Activated effector memory CD4-positive, alpha-beta T cell treated with anti-CD3 and anti-CD28 coated beads, Interleukin-2, amount 50 U/mL, for 16 hours (primary cell): Measurements from ENCODE around the gene ZFPM1.

Experiments
- DNase-seq: peaks from one replicate; pipeline ENCODE4 v3.0.0-alpha.2; 2020

The ZFPM1 gene

GRCh38 chr16:88531931-88532433, 78.9 kb downstream of the ZFPM1 start:
- no peak for DNase-seq

- DNase-seq = no peak
These were observed 79.6 kb downstream of the ZFPM1 start for GRCh38 chr16:88532434-88533241.

- no peak for DNase-seq
These were observed 80.4 kb downstream of the ZFPM1 start for GRCh38 chr16:88533381-88533917.

GRCh38 chr16:88533932-88534637, 81.0 kb downstream of the ZFPM1 start:
- DNase-seq = peak; percentile 93

GRCh38 chr16:88534638-88535190, 81.6 kb downstream of the ZFPM1 start:
- peak; percentile 74 for DNase-seq

DNA sequence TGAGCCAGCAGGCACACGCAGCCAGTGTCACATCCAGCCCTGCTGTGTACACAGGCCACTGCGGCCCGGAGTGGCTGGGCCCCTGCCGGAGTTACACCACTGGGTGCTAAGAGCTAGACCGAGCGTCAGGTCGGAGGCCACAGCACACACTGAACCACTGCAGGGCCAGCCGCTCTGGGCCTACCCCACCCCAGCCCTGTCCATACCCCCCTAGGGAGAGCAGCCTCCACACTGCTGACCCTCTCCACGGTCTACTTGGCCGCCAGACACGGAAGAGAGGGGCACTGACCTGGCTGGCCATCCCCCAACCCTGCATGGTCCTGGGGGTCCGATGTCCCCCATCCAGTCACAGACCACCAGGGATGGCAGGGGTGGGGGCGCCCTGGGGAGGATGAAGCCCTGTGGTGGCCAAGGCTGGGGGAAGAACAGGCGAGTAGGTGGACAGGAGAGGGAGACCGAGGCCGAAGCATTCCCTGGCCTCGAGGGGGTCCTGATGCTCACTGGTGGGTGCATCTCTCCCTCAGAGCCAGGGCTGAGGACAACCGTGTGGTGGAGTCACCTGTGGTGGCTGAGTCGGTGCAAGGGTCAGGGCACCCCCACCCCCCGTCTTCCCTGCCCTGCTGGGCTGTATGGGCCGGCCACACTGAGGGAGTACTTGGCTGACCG, 82.2 kb downstream of the ZFPM1 start:
- no peak for DNase-seq

- DNase-seq = no peak
These were observed 82.8 kb downstream of the ZFPM1 start for GRCh38 chr16:88535857-88536222.

DNA sequence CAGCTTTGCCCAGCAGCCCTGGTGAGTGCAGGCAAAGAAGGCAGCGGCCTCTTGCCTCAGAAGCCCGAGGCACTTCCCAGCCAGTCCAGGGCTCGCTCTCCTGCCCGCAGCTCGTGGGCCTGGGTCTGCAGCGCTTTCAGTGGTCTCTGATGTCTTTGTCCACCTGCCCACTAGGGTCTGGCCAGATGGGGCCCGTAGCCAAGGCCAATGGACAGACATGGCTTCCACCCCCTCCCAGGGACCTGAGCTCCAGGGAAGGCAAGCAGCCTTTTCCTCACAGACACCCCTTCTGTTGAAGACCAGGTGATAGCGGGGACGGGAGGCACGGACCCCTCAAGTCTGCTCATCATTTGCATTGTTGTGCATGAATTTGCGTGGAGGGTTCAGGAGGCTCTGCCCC, 83.4 kb downstream of the ZFPM1 start:
- DNase-seq = no peak

DNA sequence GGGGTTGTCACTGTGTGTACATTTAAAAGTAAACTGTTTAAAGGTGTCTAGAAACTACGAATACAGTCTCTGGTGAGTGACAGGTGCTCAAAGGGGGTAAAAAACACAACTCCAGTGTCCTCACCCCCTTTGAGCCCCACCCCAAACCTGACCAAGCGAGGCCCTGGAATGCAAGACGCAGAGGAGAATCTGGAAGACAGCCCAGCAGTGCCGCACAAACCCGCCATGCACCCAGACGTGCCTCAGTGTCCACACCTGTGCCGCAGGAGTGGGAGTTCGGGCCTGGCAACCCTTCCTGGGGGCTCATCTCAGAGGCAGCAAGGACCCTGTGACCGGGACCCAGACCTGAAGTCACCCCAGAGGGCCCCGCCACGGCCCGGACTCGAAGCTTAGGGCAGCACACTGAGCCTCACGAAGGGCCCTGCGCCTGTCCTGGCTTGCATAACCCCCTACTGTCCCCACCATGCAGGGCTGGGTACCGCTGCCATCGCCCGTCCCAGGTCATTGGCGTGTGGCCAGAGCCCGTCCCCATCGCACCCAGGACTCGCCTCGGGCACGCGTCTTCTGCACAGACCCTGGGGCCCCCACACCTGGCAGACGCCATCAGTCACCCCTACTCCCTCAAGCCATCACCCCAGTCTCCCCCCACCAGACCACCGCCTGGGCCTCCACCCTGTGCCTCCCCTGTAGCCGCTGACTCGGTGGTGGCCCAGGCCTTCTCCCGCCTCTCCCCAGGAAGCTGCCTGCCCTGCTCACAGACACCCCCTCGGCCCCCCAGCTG, 84.1 kb downstream of the ZFPM1 start:
- no peak for DNase-seq

DNA sequence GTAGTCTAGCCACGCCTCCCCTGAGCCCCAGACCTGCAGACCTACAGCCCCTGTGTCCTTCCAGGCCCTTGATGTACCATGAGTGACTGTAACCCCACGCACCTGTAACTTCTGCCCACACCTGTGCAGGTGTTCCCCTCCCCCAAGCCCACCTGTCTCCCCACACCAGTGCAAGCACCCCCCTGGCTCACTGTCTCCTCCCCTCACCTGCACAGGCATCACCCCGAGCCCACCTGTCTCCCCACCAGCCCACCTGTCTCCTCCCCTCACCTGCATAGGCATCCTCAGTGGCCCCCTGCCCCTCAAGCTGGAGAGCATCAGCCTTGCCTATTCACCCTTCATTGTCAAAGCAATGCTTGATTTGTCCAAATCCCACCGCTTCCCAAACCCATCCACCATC, 84.8 kb downstream of the ZFPM1 start:
- DNase-seq = no peak

- DNase-seq = no peak
These were observed 85.4 kb downstream of the ZFPM1 start for GRCh38 chr16:88538366-88539060.

DNA sequence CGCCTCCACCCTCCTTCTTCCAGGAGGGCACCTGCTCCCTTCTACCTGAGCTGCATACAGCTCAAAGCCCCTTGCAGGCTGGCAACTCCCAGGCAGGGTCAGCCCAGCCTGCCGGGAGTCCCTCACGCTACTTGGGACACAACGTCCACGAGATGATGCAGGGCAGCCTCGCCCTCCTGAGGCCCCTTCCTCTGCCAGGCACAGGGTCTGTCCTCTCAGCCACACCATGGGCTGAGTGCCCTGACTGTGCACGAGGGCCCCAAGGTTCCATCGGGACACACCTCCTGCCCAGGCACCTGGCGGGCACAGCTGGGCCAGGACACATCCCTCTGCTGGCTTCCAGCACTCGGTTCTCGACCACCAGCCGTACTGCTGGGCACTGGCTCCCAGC, 86.2 kb downstream of the ZFPM1 start:
- no peak for DNase-seq

DNA sequence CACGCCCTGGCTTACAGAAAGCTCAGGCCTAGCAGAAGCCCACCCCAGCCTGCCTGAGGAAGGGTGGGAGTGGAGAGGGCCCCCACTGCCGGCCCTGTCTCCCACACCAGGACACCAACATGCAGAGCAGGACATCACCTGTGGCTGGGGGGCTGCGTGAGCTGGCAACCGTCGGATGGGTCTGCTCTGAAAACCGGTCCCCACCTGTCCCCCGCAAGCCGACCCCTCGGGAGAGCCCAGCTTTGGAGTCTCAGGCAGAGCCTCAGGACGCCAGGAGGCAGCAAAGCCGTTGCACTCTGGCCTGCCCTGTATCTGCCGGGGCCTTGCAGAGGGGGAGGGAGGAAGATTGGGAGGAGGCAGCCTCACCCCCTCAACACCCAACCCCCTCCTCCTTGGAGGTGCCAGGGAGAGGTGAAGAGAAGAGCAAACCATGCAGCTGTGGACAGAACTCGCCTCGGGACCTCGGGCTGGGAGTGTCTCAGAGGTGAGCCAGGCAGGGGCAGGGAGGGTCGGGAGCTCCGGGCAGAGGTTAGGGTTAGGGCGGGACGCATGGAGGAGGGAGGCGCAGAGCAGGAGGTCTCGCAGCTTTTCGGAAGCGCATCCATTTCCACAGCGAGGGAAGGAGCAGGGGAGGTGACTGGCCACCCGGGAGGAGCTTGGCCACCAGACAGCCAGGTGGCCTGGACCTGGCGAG, 86.7 kb downstream of the ZFPM1 start:
- no peak for DNase-seq

DNA sequence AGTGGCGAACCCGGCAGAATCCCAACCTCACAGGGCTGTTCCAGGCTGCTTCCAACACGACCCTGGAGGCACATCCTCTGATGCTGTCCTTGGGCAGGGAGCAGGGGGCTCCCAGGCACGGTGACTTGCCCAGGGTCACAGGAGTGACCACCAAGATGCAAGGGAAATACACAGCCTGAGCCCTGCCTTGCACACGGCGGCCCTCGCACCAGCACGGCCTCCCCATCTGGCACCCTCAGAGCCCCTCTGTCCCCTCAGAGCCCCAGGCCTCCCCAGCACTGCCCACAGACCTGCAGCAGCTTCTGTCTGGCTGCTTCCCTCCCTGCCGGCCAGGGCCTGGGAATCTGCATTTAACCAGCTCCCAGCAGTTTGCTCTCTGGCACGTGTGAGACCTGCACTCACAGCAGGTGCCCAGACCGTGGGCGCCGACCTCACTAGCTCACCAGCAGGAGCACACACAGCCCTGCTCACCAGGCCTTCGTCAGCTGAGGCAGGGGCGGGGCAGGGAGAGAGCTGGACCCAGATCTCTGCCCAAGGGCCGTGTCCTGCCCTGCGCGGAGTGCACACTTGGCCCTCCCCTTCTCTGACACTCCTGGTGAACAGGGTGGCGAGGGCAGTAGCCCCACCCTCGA, 87.4 kb downstream of the ZFPM1 start:
- DNase-seq = no peak

DNA sequence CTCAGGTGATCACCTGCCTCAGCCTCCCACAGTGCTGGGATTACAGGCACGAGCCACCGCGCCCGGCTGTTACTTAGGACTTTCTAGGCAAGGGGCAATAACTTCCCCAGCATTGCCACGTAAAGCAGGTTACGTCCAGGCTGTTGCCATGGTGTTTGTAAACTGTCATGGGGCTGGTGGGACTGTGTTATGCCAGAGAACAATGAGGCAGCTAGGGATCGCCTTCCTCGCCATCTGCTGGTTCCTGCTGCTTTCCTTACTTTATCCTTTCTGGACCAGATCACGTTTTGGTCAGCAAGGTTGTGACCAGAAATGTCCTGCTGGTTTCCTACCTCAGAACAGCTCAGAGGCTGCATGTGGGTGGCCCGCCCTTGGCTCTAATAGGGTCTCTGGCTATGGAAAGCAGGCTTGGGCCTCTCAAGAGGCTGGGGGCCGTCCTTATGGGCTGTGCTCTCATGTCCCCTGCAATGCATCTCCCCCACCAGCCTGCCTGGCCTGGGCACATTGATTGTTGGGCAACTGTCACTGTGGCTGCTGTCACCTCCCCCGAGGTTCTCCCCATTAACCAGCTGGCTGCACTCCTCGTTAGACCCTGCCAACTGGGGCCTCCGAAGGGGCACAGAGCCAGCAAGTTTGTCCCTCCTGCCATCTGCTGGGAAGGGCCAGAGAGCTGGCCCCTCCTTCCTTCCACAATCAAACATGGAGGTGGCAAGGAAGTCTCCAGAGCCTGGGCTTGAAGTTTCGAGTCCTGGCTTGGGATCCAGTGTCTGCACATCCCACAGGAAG, 88.9 kb downstream of the ZFPM1 start:
- peak; percentile 56 for DNase-seq

DNA sequence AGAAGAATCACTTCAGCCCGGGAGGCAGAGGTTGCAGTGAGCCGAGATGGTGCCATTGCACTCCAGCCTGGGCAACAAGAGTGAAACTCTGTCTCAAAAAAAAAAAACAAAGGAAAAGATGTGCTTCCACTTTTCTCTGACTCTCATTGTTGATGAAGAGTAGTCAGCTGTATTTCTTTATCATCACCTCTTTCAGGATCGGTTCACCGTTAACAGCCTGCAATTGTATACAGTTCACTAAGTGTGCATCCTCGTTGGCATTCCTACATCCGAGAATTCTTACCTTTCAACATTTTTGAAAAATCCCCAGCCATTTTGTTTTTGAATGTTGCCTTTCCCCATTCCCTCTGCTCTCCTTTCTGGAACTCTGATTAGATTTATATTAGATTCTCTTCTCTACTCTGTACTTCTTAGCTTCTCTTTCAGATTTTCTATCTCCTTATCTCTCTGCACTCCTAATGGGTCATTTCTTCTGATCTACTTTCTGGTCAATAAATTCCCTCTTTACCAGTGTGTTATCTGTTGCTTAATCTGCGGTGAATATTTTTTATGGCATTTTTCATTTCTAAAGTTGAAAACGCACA, 90.2 kb downstream of the ZFPM1 start:
- no peak for DNase-seq

GRCh38 chr16:88545781-88546180, 92.7 kb downstream of the ZFPM1 start:
- no peak for DNase-seq

DNA sequence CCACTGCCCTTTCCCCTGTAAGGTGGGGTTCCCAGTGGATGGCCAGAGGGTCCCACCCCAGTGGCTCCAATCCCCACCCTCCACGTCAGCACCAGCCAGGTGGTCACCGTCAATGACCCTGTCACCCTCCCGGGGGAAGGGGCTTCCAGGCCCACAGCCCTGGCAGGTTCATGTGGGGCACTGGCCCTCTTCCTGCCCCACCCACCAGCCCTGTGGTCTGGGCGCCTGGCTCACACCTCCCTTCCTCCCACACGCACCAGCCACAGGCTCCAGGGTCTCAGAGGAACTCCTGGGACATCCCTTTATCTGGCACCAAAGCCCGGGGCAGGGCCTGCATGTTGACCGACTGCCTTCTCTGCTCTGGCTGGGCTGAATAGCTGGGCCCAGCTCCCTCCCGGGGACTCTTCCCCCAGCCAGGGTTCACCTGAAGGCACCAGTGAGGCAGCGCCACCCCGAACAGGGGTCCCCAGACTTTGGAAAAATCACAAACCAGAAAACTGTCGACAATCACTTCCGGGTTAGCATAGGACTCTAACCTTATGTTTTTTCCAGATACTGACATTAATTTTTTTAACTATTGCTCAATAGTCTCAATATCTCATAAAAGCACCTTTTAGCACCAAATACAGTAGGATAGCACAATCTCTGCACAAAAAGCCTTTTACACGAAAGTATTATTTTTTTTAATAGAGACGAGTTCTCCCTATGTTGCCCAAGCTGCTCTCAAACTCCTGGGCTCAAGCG, 95.2 kb downstream of the ZFPM1 start:
- DNase-seq = no peak

GRCh38 chr16:88548985-88549384, 95.9 kb downstream of the ZFPM1 start:
- DNase-seq = no peak
